ENCODE results near the gene NUP107.

DNA sequence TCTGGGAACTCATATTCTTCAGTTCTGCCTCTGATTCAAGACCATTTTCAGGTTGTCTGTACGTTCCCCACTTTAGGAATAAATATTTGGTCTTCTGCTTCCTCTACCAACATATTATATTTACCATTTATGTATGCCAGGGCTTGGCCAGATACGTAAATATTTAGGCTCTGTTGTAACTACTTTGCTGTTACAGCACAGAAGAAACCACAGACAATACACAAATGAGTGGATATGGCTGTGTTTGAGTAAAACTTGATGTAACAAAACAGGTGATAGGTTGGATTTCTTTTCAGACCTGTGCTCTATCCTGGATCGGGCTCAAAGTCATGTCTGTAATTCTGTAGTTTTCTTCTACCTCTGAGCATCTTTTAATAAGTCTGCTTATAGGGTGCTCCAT, 38.6 kb upstream of the NUP107 start:
- TF ChIP-seq, protein P1, sequence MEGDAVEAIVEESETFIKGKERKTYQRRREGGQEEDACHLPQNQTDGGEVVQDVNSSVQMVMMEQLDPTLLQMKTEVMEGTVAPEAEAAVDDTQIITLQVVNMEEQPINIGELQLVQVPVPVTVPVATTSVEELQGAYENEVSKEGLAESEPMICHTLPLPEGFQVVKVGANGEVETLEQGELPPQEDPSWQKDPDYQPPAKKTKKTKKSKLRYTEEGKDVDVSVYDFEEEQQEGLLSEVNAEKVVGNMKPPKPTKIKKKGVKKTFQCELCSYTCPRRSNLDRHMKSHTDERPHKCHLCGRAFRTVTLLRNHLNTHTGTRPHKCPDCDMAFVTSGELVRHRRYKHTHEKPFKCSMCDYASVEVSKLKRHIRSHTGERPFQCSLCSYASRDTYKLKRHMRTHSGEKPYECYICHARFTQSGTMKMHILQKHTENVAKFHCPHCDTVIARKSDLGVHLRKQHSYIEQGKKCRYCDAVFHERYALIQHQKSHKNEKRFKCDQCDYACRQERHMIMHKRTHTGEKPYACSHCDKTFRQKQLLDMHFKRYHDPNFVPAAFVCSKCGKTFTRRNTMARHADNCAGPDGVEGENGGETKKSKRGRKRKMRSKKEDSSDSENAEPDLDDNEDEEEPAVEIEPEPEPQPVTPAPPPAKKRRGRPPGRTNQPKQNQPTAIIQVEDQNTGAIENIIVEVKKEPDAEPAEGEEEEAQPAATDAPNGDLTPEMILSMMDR (IDR thresholded peaks at IDR 0.05; ENCODE audit: low read length), result no peak
- no peak for TF ChIP-seq EZH2 (optimal IDR thresholded peaks at IDR 0.05; ENCODE audit: low read depth, low read length)

Measured in MM.1S (cell line).